GM18520 (cell line): Measurements from ENCODE around the gene KLRK1.
"Not testable (repeated sequence)": the region's sequence is repeated elsewhere in the genome, so short reads cannot be mapped to it uniquely, and the experiment has no call there.

Source experiments
- ATAC-seq: cut with Tn5 transposase; IDR thresholded peaks from one replicate; pipeline ENCODE4 v1.9.1; 2021; ENCODE audit not compliant: unreplicated experiment

The KLRK1 gene

DNA sequence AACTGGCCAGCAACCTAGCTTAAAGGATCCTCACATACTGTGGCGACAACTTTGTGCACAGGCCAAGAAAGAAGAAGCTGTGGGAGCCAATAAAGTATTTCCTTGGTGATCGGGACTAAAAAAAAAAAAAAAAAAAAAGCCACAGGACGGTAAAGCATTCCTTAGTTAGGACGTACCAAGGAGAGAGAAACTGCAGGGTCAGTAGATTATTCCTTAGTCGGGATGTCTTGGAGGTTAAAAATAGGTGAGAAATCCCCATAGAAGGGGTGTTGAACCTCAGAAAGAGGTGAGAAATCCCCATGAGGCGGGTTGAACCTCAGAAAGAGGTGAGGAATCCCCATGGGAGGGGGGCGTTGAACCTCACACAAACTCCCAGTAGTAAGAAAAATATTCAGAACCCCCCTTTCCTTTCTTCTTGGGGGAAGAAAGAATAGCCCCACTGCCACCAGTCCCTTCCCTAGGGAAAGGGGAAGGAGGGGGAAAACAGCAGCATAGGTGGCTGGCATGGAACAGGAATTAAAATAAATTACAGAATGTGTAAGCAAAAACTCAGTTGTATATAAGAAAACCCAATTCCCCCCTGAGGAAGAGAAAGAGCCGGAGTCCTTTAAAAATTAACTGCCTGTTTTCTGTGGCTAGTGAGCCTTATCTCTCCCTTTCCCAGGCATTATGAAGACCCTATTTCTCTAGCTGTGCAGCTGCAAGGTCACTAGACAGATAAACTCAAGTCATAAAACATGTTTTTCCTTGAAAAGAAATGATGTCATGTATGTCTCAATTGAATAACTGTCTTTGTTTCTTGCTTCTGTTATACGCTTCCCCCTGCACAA lies 26.8 kb downstream of the KLRK1 start:
- ATAC-seq: no peak

DNA sequence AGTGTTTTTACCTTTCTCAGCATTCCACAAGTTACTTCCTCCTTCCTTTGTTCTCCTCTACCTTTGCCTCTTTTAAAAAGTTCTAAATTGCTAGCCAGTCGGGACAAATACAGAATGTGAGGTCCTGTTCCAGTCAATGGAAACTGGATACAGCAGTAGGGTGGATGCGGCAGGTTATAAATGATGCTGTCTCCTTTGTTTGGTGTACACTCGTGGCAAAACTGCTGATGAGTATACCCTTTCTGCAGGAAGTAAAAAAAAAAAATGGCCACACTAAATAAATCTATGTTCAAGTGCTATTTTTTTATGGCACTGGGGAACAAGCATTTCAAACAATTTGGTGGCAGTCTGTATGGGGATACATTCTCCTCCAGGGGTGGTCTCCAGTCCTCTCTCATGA lies 27.5 kb downstream of the KLRK1 start:
- no peak for ATAC-seq

DNA sequence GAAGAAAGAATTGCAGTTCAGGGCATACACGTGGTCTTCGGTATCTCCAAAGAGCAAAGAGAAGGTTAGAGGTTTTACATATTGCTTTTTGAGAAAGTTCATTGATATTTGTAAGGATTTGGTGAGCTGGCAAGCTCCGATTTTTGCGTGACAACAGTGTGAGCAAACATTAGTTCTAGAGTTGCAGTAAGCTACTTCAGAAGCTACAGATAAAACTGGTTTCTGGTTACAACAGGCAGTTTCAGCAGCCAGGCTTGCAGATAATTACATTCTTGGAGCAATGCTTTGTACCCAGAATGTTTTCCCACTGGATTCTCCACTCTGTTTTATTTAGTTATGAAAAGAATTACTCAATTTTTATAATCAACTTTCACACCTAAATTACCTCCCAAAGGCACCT lies 28.2 kb downstream of the KLRK1 start:
- ATAC-seq: no peak

DNA sequence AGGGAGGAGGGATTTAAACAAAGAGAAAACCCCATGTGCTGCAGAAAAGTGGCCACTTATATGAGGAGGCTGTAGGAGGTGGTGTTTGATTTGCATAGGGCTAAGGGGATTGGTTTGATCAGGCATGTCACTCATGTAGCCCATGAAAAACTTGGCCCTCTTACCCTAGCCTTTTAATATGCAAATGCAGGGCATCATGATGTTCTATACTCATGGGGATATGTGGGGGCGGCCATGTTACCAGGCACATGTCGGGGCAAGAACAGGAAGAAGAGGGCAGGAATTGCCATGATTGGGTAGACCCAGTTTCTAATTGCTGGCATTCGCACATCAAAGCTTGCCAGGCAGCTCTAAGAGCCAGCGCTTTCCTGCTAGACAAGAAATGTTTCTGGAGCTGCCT lies 28.8 kb downstream of the KLRK1 start:
- ATAC-seq: no peak

DNA sequence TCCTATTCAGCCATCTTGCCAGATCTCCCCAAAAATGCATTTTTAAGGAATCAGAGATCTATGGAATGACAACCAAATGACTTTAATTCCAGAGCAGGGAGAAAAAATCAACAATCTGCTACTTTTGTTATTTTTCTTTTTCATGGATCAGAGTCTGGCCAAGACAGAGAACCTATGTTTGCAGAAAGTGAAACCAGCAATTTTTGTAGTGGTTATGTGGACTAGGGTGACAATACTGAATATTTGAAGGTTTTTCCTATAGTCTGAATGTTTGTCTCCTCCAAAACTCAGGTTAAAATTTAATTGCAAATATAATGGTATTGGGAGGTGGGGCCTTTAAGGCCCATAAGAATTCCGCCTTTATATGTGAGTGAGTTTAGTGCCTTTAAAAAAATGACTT lies 30.9 kb downstream of the KLRK1 start:
- no peak for ATAC-seq

DNA sequence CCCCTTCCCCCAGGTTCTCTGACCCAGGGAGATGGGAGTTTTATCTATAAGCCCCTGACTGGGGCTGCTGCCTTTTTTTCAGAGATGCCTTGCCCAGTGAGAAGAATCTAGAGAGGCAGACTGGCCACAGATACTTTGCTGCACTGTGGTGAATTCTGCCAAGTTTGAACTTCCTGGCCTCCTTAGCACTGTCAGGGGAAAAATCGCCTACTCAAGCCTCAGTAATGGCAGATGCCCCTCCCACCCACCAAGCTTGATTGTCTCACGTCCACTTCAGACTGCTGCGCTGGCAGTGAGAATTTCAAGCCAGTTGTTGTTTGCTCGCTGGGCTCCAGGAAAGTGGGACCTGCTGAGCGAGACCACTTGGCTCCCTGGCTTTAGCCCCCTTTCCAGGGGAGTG lies 31.7 kb downstream of the KLRK1 start:
- no peak for ATAC-seq

DNA sequence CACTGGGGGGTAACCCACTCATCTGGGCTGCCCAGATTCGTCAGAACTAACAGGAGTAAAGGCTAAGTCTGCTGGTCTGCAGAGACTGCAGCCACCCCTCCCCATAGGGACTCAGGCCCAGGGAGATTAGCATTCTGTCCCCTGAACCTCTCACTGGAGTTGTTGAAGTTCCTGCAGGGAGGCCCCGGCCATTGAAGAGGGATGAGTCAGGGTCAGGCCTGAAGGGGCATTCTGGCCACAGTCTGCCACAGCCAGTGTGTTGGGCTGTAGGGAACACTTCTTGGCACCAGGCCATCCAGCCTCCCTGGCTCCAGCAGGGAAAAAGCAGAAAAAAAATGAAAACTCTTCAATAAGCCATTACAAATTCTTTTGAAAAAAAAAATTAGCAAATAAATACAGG lies 35.3 kb downstream of the KLRK1 start:
- no peak for ATAC-seq

DNA sequence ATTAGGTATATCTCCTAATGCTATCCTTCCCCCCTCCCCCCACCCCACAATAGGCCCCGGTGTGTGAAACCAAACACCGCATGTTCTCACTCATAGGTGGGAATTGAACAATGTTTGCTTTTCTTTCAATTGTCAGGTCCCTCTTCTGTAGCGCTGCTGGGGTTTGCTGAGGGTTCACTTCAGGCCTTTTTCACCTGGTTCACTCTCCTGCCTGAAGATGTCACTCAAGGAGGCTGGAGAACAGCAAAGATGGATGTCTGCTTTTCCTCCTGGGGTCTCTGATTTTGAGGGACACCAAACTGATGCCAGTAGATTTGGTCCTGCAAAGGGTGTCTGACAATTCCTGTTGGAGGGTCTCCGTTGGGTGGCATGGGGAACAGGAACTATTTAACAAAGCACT lies 35.8 kb downstream of the KLRK1 start:
- ATAC-seq: no peak

DNA sequence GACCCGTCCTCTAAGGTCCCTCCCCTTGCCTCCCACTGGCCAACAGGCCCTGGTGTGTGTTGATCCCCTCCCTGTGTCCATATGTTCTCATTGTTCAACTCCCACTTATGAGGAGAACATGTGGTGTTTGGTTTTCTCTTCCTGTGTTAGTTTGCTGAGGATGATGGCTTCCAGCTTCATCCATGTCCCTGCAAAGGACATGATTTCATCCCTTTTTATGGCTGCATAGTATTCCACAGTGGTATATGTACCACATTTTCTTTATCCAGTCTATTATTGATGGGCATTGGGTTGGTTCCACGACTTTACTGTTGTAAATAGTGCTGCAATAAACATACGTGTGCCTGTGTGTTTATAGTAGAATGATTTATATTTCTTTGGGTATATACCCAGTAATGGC lies 38.4 kb downstream of the KLRK1 start:
- not testable (repeated sequence) for ATAC-seq

DNA sequence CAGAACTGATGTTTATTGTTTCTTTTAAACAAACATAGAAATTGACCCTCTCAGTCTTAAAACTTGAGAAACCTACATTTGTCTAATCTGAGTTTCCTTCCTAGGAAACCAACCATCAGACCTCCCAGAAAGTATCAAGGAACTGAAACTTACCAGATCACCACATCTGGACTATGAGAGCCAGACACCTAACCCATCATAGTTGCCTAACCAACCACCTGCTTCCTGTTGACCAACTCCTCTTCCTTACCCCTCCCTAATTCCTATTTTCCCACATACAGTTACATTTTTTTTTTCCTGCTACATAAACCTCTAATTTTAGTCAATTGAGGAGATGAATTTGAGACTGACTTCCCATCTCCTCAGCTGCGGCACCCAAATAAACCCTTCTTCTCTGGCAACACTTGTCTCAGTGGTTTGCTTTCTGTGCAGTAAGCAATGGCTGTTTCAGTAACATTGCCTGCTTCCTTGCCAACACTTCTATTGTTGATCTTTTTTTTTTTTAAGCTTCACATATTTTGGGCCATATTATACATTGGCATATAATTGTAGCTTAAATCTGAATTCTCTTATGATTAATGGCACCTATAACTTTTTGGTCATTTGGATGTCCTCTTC lies 47.8 kb downstream of the KLRK1 start:
- no peak for ATAC-seq

DNA sequence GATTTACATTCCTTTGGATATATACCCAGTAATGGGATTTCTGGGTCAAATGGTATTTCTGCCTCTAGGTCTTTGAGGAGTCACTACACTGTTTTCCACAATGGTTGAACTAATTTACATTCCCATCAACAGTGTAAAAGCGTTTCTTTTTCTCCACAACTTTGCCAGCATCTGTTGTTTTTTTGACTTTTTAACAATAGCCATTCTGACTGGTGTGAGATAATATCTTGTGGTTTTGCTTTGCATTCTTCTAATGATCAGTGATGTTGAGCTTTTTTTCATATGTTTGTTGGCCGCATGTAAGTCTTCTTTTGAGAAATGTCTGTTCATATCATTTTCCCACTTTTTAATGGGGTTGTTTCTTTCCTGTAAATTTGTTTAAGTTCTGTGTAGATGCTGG lies 48.9 kb downstream of the KLRK1 start:
- not testable (repeated sequence) for ATAC-seq

DNA sequence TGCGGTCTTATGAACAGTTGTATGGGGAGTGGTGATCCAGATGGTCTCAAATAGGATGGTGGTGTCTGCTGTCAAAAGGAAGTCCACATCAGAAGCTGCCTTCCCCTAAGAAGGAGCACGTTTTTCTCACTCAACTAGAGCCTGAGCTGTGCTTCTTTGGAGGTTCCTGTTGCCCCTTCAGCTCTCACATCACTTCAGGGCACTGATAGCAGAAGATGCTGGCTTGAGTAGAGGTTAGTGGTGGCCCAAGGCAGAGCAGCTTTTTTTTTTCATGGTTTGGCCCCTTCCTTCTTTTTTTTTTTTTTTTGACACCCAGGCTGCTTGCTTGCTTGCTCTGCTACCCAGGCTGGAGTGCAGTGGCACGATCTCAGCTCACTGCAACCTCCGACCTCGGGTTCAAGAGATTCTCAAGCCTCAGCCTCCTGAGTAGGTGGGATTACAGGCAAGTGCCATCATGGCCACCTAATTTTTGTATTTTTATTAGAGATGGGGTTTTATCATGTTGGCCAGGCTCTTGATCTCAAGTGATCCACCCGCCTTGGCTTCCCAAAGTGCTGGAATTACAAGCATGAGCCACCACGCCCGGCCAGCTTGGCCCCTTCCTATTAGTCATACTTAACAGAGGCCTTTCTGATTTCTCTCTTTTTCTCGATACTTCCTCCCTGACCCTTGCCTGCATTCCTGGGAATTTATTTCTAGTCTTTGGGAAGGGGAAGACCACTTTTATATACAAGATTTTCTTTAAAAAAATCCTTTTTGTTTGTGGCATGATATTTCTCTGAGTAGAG lies 50.6 kb downstream of the KLRK1 start:
- ATAC-seq: no peak

DNA sequence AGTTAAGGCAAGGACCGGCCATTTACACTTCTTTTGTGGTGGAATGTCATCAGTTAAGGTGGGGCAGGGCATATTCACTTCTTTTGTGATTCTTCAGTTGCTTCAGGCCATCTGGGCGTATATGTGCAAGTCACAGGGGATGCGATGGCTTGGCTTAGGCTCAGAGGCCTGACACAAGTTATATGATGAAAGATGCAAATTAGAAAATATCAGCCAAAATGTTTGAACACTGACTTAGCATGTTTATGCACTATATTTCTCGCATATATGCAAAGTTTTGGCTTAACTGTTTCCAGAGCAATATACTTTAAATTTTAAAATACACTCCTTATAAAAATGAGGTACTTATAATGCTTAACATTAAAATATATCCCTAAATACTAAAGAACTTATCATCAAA lies 51.4 kb downstream of the KLRK1 start:
- not testable (repeated sequence) for ATAC-seq

DNA sequence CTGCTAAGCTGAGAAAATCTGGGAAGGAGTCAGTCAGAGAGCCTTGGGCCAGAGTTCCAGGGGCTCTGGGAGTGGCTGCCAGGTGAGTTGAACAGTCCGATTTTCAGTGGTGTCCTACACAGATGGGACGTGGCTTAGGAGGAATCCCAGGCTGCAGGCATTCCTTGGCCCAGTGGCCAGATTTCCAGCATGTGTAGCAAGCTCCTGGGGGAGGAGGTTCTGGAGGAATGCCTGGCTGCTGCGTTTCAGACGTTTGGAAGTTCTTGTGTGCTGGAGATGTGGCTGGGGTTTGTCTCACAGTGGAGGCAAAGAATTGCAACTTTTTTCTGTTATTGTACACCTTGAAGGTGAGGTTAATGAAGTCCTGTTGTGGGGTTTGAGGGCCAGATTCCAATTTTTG lies 53.6 kb downstream of the KLRK1 start:
- ATAC-seq: not testable (repeated sequence)

DNA sequence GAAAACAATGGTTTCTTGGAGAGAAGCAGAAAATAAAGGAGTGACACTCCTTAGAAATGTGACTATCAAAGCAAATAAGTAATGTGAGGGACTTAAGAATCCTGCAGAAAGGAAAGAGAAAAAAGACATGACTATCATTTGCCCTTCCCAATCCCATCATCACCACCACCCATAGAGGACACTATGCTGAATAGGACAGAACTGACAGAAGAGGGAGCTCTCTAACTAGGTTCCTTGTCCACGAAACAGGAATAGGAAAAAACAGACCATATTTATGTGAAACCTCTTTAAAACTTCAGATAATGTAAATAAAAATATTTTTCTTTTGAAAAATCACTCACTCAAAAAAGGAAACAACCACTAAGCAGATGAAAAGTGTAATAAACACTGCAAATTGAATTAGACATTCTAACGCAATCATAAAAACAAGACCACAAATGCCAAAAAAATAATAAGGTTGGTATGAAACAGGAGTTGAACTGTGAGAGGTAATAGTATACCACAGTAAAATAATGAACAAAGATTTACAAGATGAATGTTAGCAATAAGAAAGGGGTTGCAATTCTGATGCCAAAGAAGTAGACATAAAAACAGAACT lies 58.1 kb downstream of the KLRK1 start:
- ATAC-seq: no peak

DNA sequence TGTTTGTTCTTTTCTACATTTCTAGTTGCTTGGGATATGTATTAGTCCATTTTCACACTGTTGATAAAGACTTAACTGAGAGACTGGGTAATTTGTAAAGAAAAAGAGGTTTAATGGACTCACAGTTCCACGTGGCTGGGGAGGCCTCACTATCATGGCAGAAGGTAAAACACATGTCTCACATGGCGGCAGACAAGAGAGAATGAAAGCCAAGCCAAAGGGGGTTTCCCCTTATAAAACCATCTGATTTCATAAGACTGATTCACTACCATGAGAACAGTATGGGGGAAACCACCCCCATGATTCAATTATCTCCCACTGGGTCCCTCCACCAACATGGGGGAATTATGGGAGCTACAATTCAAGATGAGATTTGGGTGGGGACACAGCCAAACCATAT lies 61.1 kb downstream of the KLRK1 start:
- not testable (repeated sequence) for ATAC-seq
